Loucy (cell line): ENCODE measurements around the gene KRT12.

ENCODE experiments used
- H2AFZ ChIP-seq: fragments of 200-600 bp; sonication (generic); 2 replicates; pipeline ENCODE4 v1.6.0; 2016; ENCODE audit warnings: antibody characterized with exemption, mild to moderate bottlenecking, low read length, moderate library complexity
- H3F3A ChIP-seq: fragments of 200-600 bp; 2 replicates; pipeline ENCODE4 v1.6.0; 2016; ENCODE audit warnings: antibody characterized with exemption, low read depth, mild to moderate bottlenecking
- H3K27me3 ChIP-seq: fragments of 200-600 bp; sonication (generic); 2 replicates; pipeline ENCODE4 v1.6.1; 2014; ENCODE audit warnings: low read length, mild to moderate bottlenecking; ENCODE audit not compliant: insufficient read depth, poor library complexity, severe bottlenecking
- H3K36me3 ChIP-seq: fragments of 200-600 bp; sonication (generic); 2 replicates; pipeline ENCODE4 v1.6.1; 2016; ENCODE audit warnings: low read length; ENCODE audit not compliant: insufficient read depth
- H3K4me1 ChIP-seq: fragments of 200-600 bp; sonication (generic); 2 replicates; pipeline ENCODE4 v1.5.1; 2014; ENCODE audit warnings: low read length, mild to moderate bottlenecking; ENCODE audit not compliant: insufficient read depth, poor library complexity, severe bottlenecking
- H3K4me2 ChIP-seq: fragments of 200-600 bp; sonication (generic); 2 replicates; pipeline ENCODE4 v1.6.0; 2014; ENCODE audit warnings: antibody characterized with exemption, low read length, low read depth, mild to moderate bottlenecking; ENCODE audit not compliant: poor library complexity, severe bottlenecking
- H3K4me3 ChIP-seq: fragments of 200-600 bp; sonication (generic); 2 replicates; pipeline ENCODE4 v1.5.1; 2014; ENCODE audit warnings: low read length, mild to moderate bottlenecking, mixed read lengths; ENCODE audit not compliant: poor library complexity, severe bottlenecking
- H3K79me2 ChIP-seq: fragments of 200-600 bp; sonication (generic); 2 replicates; pipeline ENCODE4 v1.6.1; 2014; ENCODE audit warnings: low read length; ENCODE audit not compliant: insufficient read depth
- H3K9ac ChIP-seq: fragments of 200-600 bp; sonication (generic); 2 replicates; pipeline ENCODE4 v1.6.0; 2014; ENCODE audit warnings: mild to moderate bottlenecking, low read depth, low read length, moderate library complexity; ENCODE audit not compliant: poor library complexity, severe bottlenecking
- H3K9me2 ChIP-seq: fragments of 200-600 bp; sonication (generic); replicated peaks from 2 replicates; pipeline ENCODE4 v1.6.1; 2016; ENCODE audit warnings: low read depth, low read length, mixed read lengths
- H3K9me3 ChIP-seq: fragments of 200-600 bp; sonication (generic); 2 replicates; pipeline ENCODE4 v1.6.1; 2014; ENCODE audit warnings: mild to moderate bottlenecking, antibody characterized with exemption, low read length, low read depth; ENCODE audit not compliant: insufficient read depth
- H4K20me1 ChIP-seq: fragments of 200-600 bp; sonication (generic); 2 replicates; pipeline ENCODE4 v1.6.0; 2014; ENCODE audit warnings: antibody characterized with exemption, low read length, mild to moderate bottlenecking; ENCODE audit not compliant: insufficient read depth, poor library complexity, severe bottlenecking
- CTCF ChIP-seq: fragments of 200-600 bp; sonication (generic); conservative IDR thresholded peaks from 2 replicates; pipeline ENCODE4 v1.5.1; 2014; ENCODE audit warnings: mild to moderate bottlenecking, antibody characterized with exemption, low read length
- EZH2phosphoT487 ChIP-seq: fragments of 200-600 bp; IDR thresholded peaks from 2 replicates; pipeline ENCODE4 v1.6.1; 2018; ENCODE audit warnings: antibody characterized with exemption, mild to moderate bottlenecking, moderate library complexity, borderline replicate concordance

KRT12 gene

GRCh38 chr17:40873801-40874200, 6.8 kb upstream of the KRT12 start:
- H3K79me2 ChIP-seq, result no peaks in the 10 kb centered on the region
- no peaks in the 10 kb centered on the region for H4K20me1 ChIP-seq
- TF ChIP-seq CTCF (no peak), EZH2phosphoT487 (no peak)
- H3K9me3 ChIP-seq, result no peaks in the 10 kb centered on the region
- no peak overlapping the region for H3K4me2 ChIP-seq
- no peak overlapping the region for H3K4me3 ChIP-seq
- no peaks in the 10 kb centered on the region for H3K4me1 ChIP-seq
- no peak overlapping the region for H3K9ac ChIP-seq
- H3K9me2 ChIP-seq, result no peaks in the 10 kb centered on the region
- H2AFZ ChIP-seq, result no peak overlapping the region
- no peaks in the 10 kb centered on the region; the same call in 1 of the 2 replicates for H3F3A ChIP-seq
- H3K36me3 ChIP-seq, result no peaks in the 10 kb centered on the region
- peaks cover 3% of the 10 kb centered on the region for H3K27me3 ChIP-seq

GRCh38 chr17:40873255-40873654, 6.2 kb upstream of the KRT12 start:
- Histone ChIP-seq H3K9ac (no peak overlapping the region), H2AFZ (no peak overlapping the region), H3K4me2 (no peak overlapping the region), H4K20me1 (no peaks in the 10 kb centered on the region), H3K27me3 (peaks cover 3% of the 10 kb centered on the region), H3K9me3 (no peaks in the 10 kb centered on the region), H3K36me3 (no peaks in the 10 kb centered on the region), H3K9me2 (no peaks in the 10 kb centered on the region), H3K4me1 (no peaks in the 10 kb centered on the region), H3F3A (no peaks in the 10 kb centered on the region; the same call in 1 of the 2 replicates), H3K4me3 (no peak overlapping the region), H3K79me2 (no peaks in the 10 kb centered on the region)
- no peak for TF ChIP-seq EZH2phosphoT487
- TF ChIP-seq CTCF, result peak; percentile 42

DNA sequence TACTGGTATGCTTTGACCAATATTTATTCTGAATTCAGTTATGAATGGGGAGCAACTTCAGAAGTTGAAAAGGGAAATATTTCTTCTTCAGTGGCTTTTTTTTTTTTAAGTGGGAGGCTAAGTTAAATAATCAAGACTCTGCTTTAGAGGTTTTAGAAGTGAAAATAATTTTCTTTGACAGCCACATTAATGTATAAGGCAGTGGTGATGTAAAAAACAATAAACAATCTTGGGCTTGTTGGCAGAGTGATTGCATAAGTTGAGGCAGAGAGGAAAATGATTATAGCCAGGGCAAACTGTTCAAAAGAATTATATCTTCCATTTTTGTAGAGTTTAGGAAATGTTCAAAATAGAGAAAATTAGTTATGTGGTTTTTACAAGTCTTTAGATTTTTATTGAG, 5.4 kb upstream of the KRT12 start:
- H2AFZ ChIP-seq, result no peak overlapping the region
- TF ChIP-seq CTCF (no peak), EZH2phosphoT487 (no peak)
- H3K36me3 ChIP-seq, result no peaks in the 10 kb centered on the region
- no peaks in the 10 kb centered on the region for H3K9me2 ChIP-seq
- H3F3A ChIP-seq, result no peaks in the 10 kb centered on the region; the same call in 1 of the 2 replicates
- no peak overlapping the region for H3K9ac ChIP-seq
- H3K4me3 ChIP-seq, result no peak overlapping the region
- peaks cover 3% of the 10 kb centered on the region for H3K27me3 ChIP-seq
- H3K79me2 ChIP-seq, result no peaks in the 10 kb centered on the region
- no peaks in the 10 kb centered on the region for H4K20me1 ChIP-seq
- no peaks in the 10 kb centered on the region for H3K9me3 ChIP-seq
- H3K4me2 ChIP-seq, result no peak overlapping the region
- no peaks in the 10 kb centered on the region for H3K4me1 ChIP-seq
